K562 (cell line): Measurements from ENCODE around the gene KIR2DL3.

Experiments
- KAT2B ChIP-seq: IDR thresholded peaks from one replicate; pipeline ENCODE4 v1.6.1; 2012; ENCODE audit warnings: low read depth, mild to moderate bottlenecking, control low read depth, inconsistent platforms, low read length, moderate library complexity
- NFE2L1 ChIP-seq: fragments of 450-650 bp; IDR thresholded peaks from 2 replicates; pipeline ENCODE4 v1.6.1; 2016; ENCODE audit warnings: missing genetic modification characterization, low read depth, mild to moderate bottlenecking, missing compliant biosample characterization, moderate library complexity, borderline replicate concordance
- ZC3H11A ChIP-seq: IDR thresholded peaks from 2 replicates; pipeline ENCODE4 v1.6.1; 2012; ENCODE audit warnings: low read depth, low read length, improper control_type of control experiment
- ZFP36 ChIP-seq: fragments of 150-350 bp; IDR thresholded peaks from 2 replicates; pipeline ENCODE4 v1.6.1; 2018; ENCODE audit warnings: low read length, low read depth; ENCODE audit not compliant: partially characterized antibody
- ZNF165 ChIP-seq: fragments of 250-450 bp; sonication (Bioruptor Pico); IDR thresholded peaks from 2 replicates; pipeline ENCODE4 v1.4.0; 2020; ENCODE audit warnings: borderline replicate concordance
- TF ChIP-seq, protein P1 (sequence below): fragments of 450-650 bp; conservative IDR thresholded peaks from 2 replicates; pipeline ENCODE4 v1.6.1; 2016; ENCODE audit warnings: missing genetic modification characterization, low read depth, mild to moderate bottlenecking, missing compliant biosample characterization, moderate library complexity

DNA sequence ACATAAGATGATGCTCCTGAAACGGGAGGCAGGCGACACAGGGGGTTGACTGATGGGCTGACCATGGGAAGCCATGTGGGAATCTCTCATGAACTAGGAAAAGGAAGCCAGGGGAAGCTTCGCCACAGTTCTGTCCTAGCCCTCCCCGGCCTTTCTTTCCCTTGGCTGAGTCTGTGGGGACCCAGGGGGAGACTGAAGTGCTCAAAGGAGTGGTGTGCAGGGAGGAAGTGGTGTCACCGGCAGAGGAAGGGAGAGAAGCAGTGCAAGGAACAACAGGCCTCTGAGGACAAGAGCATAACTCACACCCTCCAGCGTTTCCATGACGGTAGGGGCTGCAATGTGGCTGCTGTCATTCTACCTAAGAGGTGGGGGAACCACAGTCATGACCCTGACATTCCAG is 13.0 kb upstream of the KIR2DL3 start:
- TF ChIP-seq ZFP36 (no peak), ZNF165 (CRISPR knock-in tag) (no peak), NFE2L1 (tag) (no peak), KAT2B (no peak), ZC3H11A (no peak)
- TF ChIP-seq, protein P1, sequence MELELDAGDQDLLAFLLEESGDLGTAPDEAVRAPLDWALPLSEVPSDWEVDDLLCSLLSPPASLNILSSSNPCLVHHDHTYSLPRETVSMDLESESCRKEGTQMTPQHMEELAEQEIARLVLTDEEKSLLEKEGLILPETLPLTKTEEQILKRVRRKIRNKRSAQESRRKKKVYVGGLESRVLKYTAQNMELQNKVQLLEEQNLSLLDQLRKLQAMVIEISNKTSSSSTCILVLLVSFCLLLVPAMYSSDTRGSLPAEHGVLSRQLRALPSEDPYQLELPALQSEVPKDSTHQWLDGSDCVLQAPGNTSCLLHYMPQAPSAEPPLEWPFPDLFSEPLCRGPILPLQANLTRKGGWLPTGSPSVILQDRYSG (tag) = no peak
